ENCODE measurements around the gene PRSS33. TPM values are rescaled to one million over a fixed set of nuclear protein-coding genes. Genes with fewer than 3 reads are reported as not detected.

PRSS33 gene, protein sequence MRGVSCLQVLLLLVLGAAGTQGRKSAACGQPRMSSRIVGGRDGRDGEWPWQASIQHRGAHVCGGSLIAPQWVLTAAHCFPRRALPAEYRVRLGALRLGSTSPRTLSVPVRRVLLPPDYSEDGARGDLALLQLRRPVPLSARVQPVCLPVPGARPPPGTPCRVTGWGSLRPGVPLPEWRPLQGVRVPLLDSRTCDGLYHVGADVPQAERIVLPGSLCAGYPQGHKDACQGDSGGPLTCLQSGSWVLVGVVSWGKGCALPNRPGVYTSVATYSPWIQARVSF
- 0.24 and 1.0 TPM in 2 replicates for total RNA-seq (2014; rRNA removed; shearing (Covaris generic))
- polyA plus RNA-seq (2015; cell fraction: cytosol; rRNA removed): 1.3 and 3.6 TPM in 2 replicates
- polyA plus RNA-seq (2015; cell fraction: nucleus; rRNA removed): 0.32 and 0.57 TPM in 2 replicates

DNA sequence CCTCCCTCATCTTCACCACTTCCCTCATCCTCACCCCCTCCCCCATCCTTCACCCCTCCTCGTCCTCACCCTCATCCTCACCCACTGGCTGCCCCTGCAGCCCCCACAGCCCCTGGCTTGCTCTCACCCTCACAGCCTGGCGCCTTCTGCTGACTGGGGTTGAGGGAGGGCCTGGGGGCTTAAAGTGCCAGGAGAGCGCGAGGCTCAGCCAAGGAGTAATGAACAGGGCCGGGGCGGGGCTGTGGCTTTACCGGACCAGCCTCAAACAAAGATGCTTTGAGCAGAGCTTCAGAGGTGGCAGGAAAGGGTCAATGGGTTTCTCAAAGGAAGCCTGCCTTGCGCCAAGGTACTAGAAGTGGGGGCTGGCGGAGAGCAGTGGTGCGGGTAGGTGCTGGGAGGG, at the start of gene PRSS33:
Gene PRSS33 (minus strand): TSS at position 155 of the 400 bp plus-strand sequence. CDS start 1,013 bp downstream, outside the sequence.
- DNase-seq (ENCODE audit: low read depth, low spot score): peak; percentile 49
- in situ Hi-C loops (cut with HindIII; ENCODE audit: low pct_unique_long_range_greater_than_20kb, low sequenced_read_pairs): no loop called here

GRCh38 chr16:2836646-2837508, 49.5 kb upstream of the PRSS33 start:
- no peak for DNase-seq (ENCODE audit: low read depth, low spot score)
- in situ Hi-C loops (cut with HindIII; ENCODE audit: low pct_unique_long_range_greater_than_20kb, low sequenced_read_pairs): no loop called here

DNA sequence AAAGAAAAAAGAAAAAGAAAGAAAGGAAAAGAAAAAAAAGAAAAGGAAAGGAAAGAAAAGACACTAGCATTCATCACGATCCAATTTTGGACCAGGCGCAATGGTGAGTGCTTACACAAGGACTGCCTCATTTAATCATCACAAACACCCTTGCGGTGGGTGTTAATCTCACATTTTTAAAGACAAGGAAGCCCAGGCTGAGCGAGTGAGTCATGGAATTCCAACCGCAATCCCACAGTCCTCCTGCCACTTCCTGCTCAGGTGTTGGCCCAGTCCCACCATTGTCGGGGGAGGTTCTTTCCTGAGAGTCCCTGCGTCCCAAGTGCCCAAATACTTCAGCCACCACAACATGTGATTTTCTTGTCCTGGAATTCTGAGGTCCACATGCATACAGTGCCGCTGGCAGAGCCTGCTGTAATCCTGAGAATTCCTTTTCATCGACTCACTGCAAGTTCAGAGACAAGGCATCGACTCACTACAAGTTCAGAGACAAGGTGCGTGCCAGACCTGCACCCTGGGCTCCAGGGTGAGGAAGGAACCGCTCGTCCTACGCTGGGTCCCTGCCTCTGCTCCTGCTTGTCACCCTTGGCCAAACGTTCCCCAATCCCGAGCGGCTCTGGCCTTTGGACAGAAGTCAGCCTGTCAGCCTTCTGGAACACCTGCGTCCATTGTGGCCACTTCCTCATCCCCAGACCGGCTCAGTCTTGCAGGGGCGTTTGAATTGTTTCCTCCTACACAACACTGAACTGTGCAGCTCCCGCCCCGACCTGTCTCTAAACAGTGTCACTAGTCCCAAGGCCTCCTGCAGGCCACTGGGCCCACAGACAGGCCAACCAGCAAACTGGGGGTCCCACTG, 48.5 kb upstream of the PRSS33 start:
- in situ Hi-C loops (cut with HindIII; ENCODE audit: low pct_unique_long_range_greater_than_20kb, low sequenced_read_pairs): no loop called here
- peak; percentile 52 for DNase-seq (ENCODE audit: low read depth, low spot score)

DNA sequence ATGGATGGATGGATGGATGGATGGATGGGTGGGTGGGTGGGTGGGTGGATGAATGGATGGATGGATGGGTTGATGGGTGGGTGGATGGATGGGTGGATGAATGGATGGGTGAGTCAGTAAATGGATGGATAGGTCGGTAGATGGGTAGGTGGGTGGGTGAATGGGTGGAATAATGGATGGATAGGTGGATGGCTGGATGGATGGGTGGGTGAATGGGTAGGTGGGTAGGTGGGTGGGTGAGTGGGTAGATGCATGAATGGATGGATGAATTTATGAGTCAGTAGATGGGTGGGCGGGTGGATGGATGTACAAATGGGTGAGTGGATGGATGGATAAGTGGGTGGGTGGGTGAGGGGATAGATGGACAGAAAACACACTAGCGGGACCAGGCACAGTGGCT, 47.6 kb upstream of the PRSS33 start:
- DNase-seq (ENCODE audit: low read depth, low spot score): no peak
- in situ Hi-C loops (cut with HindIII; ENCODE audit: low pct_unique_long_range_greater_than_20kb, low sequenced_read_pairs): no loop called here

DNA sequence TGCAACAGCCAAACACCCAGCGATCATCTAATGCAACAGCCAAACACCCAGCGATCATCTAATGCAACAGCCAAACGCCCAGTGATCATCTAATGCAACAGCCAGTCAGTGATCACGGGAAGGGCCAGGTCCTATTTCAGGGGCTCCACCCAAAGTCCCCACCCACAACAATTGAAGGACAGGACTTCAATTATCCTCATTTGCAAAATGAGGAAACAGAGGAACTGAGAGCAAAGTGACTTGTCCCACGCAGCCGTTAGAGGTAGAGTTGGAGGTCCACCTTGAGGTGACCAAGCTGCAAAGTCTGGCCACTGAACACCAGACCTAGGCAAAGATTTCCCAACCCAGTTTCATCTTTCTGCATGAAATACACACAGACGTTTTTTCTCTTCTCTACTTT, 46.4 kb upstream of the PRSS33 start:
- no peak for DNase-seq (ENCODE audit: low read depth, low spot score)

DNA sequence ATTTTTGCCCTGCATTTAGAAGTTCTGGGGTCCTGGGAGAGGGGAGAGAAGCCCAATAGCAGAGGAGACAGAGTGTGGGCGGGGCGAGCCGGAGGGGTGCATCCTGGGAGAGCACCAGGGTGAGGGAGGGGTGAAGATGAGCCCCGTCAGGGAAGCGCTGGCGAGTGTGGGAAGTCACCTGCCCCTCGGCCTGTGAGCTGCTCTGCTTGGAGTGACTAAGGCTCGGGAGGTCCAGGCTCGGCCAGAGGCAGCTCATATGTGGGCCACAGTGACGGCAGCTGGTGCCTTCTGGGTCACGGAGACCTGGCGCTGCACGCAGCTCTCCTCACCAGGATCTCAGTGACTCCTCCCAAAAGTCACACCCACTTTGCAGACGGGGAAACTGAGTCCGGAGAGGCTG, 43.8 kb upstream of the PRSS33 start:
- DNase-seq (ENCODE audit: low read depth, low spot score): no peak
- in situ Hi-C loops (cut with HindIII; ENCODE audit: low pct_unique_long_range_greater_than_20kb, low sequenced_read_pairs): no loop called here

More for the DNA sequence above, 46.4 kb upstream of the PRSS33 start:
- in situ Hi-C loops (cut with HindIII; ENCODE audit: low pct_unique_long_range_greater_than_20kb, low sequenced_read_pairs): no loop called here

GRCh38 chr16:2830355-2830695, 43.0 kb upstream of the PRSS33 start:
- in situ Hi-C loops (cut with HindIII; ENCODE audit: low pct_unique_long_range_greater_than_20kb, low sequenced_read_pairs): no loop called here
- DNase-seq (ENCODE audit: low read depth, low spot score): no peak

DNA sequence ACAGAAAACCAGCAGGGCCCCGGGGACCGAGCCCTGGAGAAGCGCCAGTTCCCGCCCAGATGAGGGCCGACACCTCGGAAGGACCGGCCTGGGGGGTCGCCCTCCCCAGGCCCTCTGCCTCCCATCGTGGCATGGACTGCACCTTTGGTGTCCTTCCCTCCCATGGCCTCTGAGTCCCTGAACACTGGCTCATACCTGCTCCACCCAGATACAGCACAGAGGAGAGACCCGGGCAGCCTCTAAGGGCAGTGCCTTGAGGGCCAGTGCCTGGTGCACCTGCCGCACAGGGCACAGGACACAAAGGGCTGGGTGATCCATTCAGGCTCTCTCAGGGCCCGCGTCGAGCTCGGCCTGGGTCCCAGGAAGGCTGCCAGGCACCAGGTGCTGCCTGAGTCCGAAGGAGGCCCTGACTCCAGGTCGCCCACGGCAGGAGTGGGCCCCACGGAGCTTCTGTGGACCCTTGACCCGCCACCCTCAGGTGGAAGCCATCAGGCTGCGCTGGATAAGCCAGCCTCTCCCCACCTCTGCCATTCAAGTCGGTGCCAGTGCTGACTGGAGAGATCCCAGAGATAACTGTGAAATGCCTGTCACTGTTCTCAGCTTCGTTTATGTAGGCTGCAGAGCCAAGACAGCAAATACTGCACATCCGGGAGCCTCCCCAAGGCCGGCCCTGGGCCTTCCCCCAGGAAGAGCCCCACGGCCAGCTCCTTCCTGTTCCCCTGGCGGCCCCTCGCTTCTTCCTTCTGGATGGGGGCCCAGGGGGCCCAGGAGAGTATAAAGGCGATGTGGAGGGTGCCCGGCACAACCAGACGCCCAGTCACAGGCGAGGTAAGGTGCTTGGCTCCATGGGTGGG, 42.4 kb upstream of the PRSS33 start, which contains the start of gene ZG16B:
Gene ZG16B (plus strand): TSS at position 803 of the 854 bp plus-strand sequence. CDS start 139 bp downstream, outside the sequence.
- in situ Hi-C loops (cut with HindIII; ENCODE audit: low pct_unique_long_range_greater_than_20kb, low sequenced_read_pairs): no loop called here
- no peak for DNase-seq (ENCODE audit: low read depth, low spot score)

- in situ Hi-C loops (cut with HindIII; ENCODE audit: low pct_unique_long_range_greater_than_20kb, low sequenced_read_pairs): no loop called here
- DNase-seq (ENCODE audit: low read depth, low spot score): no peak
Observed at GRCh38 chr16:2828876-2829430, 41.6 kb upstream of the PRSS33 start.

GRCh38 chr16:2828521-2828840, 41.1 kb upstream of the PRSS33 start:
- DNase-seq (ENCODE audit: low read depth, low spot score): no peak
- in situ Hi-C loops (cut with HindIII; ENCODE audit: low pct_unique_long_range_greater_than_20kb, low sequenced_read_pairs): no loop called here

- no peak for DNase-seq (ENCODE audit: low read depth, low spot score)
- in situ Hi-C loops (cut with HindIII; ENCODE audit: low pct_unique_long_range_greater_than_20kb, low sequenced_read_pairs): no loop called here
Observed at GRCh38 chr16:2827831-2828520, 40.6 kb upstream of the PRSS33 start.

DNA sequence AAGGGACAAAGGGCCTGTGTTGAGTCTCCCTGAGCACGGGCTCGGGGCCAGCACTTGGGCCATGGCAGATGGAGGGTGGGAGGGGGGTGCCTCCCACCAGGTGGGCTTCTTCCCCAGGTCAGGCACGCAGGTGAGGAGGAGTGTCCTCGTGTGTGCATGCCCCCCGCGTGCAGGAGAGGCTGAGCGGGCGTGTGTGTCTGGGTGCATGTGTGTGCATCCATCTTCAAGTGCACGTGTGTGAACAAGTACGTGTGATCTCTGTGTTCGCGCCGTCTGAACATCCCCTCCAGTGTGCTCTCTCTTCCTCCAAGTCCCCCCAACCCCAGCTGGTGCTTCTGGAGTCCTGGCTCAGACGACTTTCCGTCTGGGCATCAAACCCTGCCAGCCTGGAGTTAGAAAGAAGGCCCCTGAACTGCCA, 40.0 kb upstream of the PRSS33 start:
- in situ Hi-C loops (cut with HindIII; ENCODE audit: low pct_unique_long_range_greater_than_20kb, low sequenced_read_pairs): no loop called here
- no peak for DNase-seq (ENCODE audit: low read depth, low spot score)

GRCh38 chr16:2826591-2827373, 39.4 kb upstream of the PRSS33 start:
- peak; percentile 22 for DNase-seq (ENCODE audit: low read depth, low spot score)
- in situ Hi-C loops (cut with HindIII; ENCODE audit: low pct_unique_long_range_greater_than_20kb, low sequenced_read_pairs): no loop called here

DNA sequence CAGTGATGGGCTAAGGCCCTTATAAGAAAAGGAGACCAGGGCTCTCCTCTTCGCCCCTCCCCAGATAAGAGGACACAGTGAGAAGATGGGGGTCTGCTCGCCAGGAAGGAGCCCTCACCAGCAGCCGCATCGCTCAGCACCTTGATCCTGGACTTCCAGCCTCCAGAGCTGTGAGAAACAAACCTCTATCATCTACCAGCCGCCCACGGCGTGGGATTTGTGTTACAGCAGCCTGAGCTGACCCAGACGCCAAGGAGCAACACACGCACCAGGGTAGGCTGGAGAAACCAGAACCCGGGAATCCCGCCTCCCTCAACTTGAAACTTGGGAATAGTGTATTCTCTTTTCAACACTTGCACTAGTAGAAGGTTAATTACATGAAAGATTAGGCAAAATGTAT, 38.5 kb upstream of the PRSS33 start:
- no peak for DNase-seq (ENCODE audit: low read depth, low spot score)
- in situ Hi-C loops (cut with HindIII; ENCODE audit: low pct_unique_long_range_greater_than_20kb, low sequenced_read_pairs): no loop called here

DNA sequence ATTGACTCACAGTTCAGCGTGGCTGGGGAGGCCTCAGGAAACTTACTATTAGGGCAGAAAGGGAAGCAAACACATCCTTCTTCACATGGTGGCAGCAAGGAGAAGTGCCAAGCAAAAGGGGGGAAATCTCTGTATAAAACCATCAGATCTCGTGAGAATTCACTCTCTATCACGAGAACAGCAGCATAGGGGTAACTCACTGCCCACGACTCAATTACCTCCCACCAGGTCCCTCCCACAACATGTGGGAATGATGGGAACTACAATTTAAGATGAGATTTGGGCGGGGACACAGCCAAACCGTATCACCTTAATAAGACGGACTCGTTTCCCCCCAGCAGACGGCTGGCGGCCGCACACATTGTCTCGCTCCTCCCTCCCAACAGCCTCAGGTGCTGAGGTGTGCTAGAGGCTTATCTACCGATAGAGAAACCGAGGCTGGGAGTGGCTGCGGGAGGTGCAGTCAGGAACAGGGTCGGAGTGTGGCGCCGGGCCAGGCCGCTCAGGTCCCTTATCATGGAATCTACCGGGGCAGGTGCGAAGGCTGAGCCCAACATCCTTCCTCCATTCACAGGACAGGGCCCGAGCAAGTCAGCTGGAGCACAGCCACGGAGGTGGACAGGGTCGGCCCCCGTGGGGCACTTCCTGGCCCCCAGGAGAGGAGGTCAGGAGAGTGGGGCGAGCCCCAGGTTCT, 37.8 kb upstream of the PRSS33 start:
- in situ Hi-C loops (cut with HindIII; ENCODE audit: low pct_unique_long_range_greater_than_20kb, low sequenced_read_pairs): no loop called here

More for the DNA sequence above, 37.8 kb upstream of the PRSS33 start:
- DNase-seq (ENCODE audit: low read depth, low spot score): no peak
